Keratinocyte (primary cell): Measurements from ENCODE around the gene THOC1. TPM values are rescaled to one million over a fixed set of nuclear protein-coding genes. Genes with fewer than 3 reads are reported as not detected.

Experiments used
- DNase-seq: peaks from one replicate; pipeline ENCODE4 v3.0.0-alpha.2; 2011; ENCODE audit warnings: low read depth, missing footprints, low spot score
- FAIRE-seq: peaks from 2 replicates; lab custom pipeline; 2011; peaks lifted over from hg19 to GRCh38; lab: Jason Lieb, UNC
- H2AFZ ChIP-seq: 2 replicates; pipeline ENCODE4 v1.6.0; 2012; ENCODE audit warnings: low read length, control low read depth, inconsistent platforms; ENCODE audit not compliant: control insufficient read depth
- H3K27ac ChIP-seq: 2 replicates; pipeline ENCODE4 v1.5.1; 2011; ENCODE audit warnings: low read length; ENCODE audit not compliant: control insufficient read depth, insufficient read depth
- H3K27me3 ChIP-seq: 3 replicates; pipeline ENCODE4 v1.6.0; 2011; ENCODE audit warnings: low read length; ENCODE audit not compliant: control insufficient read depth, insufficient read depth; ENCODE audit errors: extremely low read depth
- H3K36me3 ChIP-seq, 2 experiments: 2 replicates in 1 of 2; 3 replicates in 1 of 2; pipeline ENCODE4 v1.5.1; 2011; ENCODE audit warnings: low read length in 2 of 2, mild to moderate bottlenecking in 1 of 2; ENCODE audit not compliant: control insufficient read depth in 2 of 2, insufficient read depth in 2 of 2; ENCODE audit errors: extremely low read depth in 1 of 2
- H3K4me1 ChIP-seq: 3 replicates; pipeline ENCODE4 v1.5.1; 2011; ENCODE audit warnings: low read length; ENCODE audit not compliant: control insufficient read depth, insufficient read depth; ENCODE audit errors: extremely low read depth
- H3K4me2 ChIP-seq: 3 replicates; pipeline ENCODE4 v1.6.0; 2011; ENCODE audit warnings: low read depth, low read length; ENCODE audit not compliant: control insufficient read depth, insufficient read depth; ENCODE audit errors: extremely low read depth
- H3K4me3 ChIP-seq, 3 experiments: fragments of 200-600 bp in 1 of 3; sonication (generic) in 1 of 3; 2 replicates in 2 of 3; 3 replicates in 1 of 3; pipeline ENCODE4 v1.5.1; 2011 to 2016; ENCODE audit warnings: low read length in 3 of 3, mild to moderate bottlenecking in 3 of 3, control low read depth in 2 of 3, inconsistent platforms in 1 of 3, low read depth in 1 of 3, mixed read lengths in 1 of 3, mixed run types in 1 of 3, moderate library complexity in 1 of 3; ENCODE audit not compliant: control insufficient read depth in 2 of 3, insufficient read depth in 2 of 3; ENCODE audit errors: extremely low read depth in 1 of 3
- H3K79me2 ChIP-seq: 2 replicates; pipeline ENCODE4 v1.6.0; 2012; ENCODE audit warnings: low read length; ENCODE audit not compliant: control insufficient read depth, insufficient read depth
- H3K9ac ChIP-seq: 3 replicates; pipeline ENCODE4 v1.6.0; 2011; ENCODE audit warnings: low read length; ENCODE audit not compliant: control insufficient read depth, insufficient read depth; ENCODE audit errors: extremely low read depth
- H3K9me1 ChIP-seq: 3 replicates; pipeline ENCODE4 v1.6.0; 2011; ENCODE audit warnings: low read length; ENCODE audit not compliant: control insufficient read depth, insufficient read depth; ENCODE audit errors: extremely low read depth
- H3K9me3 ChIP-seq: 2 replicates; pipeline ENCODE4 v1.5.1; 2012; ENCODE audit warnings: low read depth, low read length; ENCODE audit not compliant: control insufficient read depth
- H4K20me1 ChIP-seq: 3 replicates; pipeline ENCODE4 v1.6.0; 2011; ENCODE audit warnings: low read length; ENCODE audit not compliant: control insufficient read depth, insufficient read depth; ENCODE audit errors: extremely low read depth
- EZH2 ChIP-seq: IDR thresholded peaks from one replicate; pipeline ENCODE4 v1.6.1; 2012; ENCODE audit warnings: inconsistent platforms, mild to moderate bottlenecking, low read length, moderate library complexity
- dilution Hi-C: fragments of 300-500 bp; cut with MboI; formaldehyde crosslinking; loops from one replicate; pipeline ENCODE4 v1.7.0; 2020; ENCODE audit warnings: low sequenced_read_pairs; ENCODE audit not compliant: extremely low pct_ligation_motif_present
- polyA plus RNA-seq, 5 experiments: library from polyadenylated mRNA; depleted of rRNA in 3 of 5; stranded (reverse) in 3 of 5; stranded (forward) in 1 of 5; unstranded in 1 of 5; fragments of >200 nt; gene quantifications; 1 replicate in 1 of 5; 2 replicates in 3 of 5; 3 replicates in 1 of 5; pipeline versions ENCODE4 v1.2.1 to v1.2.3, GENCODE V29; 2011 to 2012; ENCODE audit warnings: missing spikeins in 2 of 5, low read depth in 1 of 5, low replicate concordance in 1 of 5
- TF ChIP-seq, protein P1 (sequence below), 3 experiments: IDR thresholded peaks in 1 of 3; conservative IDR thresholded peaks in 1 of 3; optimal IDR thresholded peaks in 1 of 3; 2 replicates in 2 of 3; 3 replicates in 1 of 3; pipeline versions ENCODE3 to v1.5.1; 2011; ENCODE audit warnings: low read length in 3 of 3, mild to moderate bottlenecking in 3 of 3, moderate library complexity in 2 of 3, control low read depth in 1 of 3, inconsistent platforms in 1 of 3; ENCODE audit not compliant: insufficient read depth in 2 of 3; ENCODE audit errors: extremely low read depth in 1 of 3

The THOC1 gene
- polyA plus RNA-seq, 1 donor (not counting 4 experiments of a cell fraction or from before 2014, with no cell fraction given), result 35.8 TPM

DNA sequence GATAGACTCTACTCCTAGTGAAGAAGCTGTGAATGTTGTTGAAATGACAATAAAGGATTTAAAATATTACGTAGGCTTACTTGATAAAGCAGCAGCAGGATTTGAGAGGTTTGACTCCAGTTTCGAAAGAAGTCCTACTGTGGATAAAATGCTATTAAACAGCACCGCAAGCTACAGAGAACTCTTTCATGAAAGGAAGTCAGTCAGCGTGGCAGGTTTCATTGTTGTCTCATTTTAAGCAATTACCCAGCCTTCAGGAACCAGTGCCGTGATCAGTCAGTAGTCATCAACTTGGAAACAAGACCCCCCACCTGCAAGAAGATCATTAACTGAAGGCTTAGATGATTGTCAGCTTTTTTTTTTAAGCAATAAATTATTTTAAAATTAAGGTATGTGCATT, 95.5 kb downstream of the THOC1 start:
- no peaks in the 10 kb centered on the region for H3K4me1 ChIP-seq
- no peak overlapping the region for H3K4me3 ChIP-seq
- peaks cover 5 to 8% of the 10 kb centered on the region in 2 experiments for H3K36me3 ChIP-seq
- H3K9me3 ChIP-seq, result no peaks in the 10 kb centered on the region
- dilution Hi-C loops, result no loop called here
- TF ChIP-seq, protein P1, sequence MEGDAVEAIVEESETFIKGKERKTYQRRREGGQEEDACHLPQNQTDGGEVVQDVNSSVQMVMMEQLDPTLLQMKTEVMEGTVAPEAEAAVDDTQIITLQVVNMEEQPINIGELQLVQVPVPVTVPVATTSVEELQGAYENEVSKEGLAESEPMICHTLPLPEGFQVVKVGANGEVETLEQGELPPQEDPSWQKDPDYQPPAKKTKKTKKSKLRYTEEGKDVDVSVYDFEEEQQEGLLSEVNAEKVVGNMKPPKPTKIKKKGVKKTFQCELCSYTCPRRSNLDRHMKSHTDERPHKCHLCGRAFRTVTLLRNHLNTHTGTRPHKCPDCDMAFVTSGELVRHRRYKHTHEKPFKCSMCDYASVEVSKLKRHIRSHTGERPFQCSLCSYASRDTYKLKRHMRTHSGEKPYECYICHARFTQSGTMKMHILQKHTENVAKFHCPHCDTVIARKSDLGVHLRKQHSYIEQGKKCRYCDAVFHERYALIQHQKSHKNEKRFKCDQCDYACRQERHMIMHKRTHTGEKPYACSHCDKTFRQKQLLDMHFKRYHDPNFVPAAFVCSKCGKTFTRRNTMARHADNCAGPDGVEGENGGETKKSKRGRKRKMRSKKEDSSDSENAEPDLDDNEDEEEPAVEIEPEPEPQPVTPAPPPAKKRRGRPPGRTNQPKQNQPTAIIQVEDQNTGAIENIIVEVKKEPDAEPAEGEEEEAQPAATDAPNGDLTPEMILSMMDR (optimal IDR thresholded peaks at IDR 0.05 in 1 of 3, IDR thresholded peaks at IDR 0.05 in 1 of 3, conservative IDR thresholded peaks at IDR 0.05 in 1 of 3; ENCODE audit: extremely low read depth in 1 of 3, insufficient read depth in 2 of 3, low read length in 3 of 3), result no peak
- no peak for TF ChIP-seq EZH2
- H3K4me2 ChIP-seq, result no peak overlapping the region
- H3K9me1 ChIP-seq, result no peaks in the 10 kb centered on the region
- FAIRE-seq, result no peak
- H4K20me1 ChIP-seq, result peaks cover 3% of the 10 kb centered on the region
- H3K9ac ChIP-seq, result no peak overlapping the region
- peaks cover 43% of the 10 kb centered on the region for H3K79me2 ChIP-seq
- H3K27me3 ChIP-seq, result no peaks in the 10 kb centered on the region
- no peak overlapping the region for H3K27ac ChIP-seq
- H2AFZ ChIP-seq, result no peak overlapping the region
- no peak for DNase-seq

Other genes with a start within 250 kb of the THOC1 start
- 0.25 to 0.49 TPM (median 0.30 TPM) in 3 replicates for gene TUBB8B, start 218.4 kb downstream of the THOC1 start, polyA plus RNA-seq
- gene USP14, start 109.5 kb downstream of the THOC1 start, polyA plus RNA-seq, result 33.3 to 62.5 TPM (median 45.1 TPM) in 3 replicates
- gene COLEC12, start 232.7 kb upstream of the THOC1 start, polyA plus RNA-seq, result not detected in 3 replicates